ENCODE results near the gene CDC20B.

CDC20B gene

DNA sequence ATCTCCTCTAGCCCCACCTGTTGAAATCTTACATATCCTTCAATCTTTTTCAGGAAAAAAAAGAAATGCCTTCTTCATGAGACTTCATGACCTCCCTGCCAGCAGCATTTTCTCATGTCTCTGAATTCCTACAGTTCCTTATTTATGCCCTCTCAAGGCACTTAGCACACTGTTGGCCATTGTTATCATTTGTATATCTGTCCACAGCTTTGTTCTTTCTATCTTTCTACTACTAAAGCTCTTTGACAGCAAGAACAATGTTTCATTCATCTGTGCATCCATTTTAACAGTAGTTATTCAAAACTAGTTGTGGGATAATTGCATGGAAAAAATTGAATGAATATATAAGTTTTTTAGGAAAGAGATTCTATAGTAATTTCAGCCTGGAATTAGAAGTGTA lies 91.4 kb downstream of the CDC20B start:
- no peak for DNase-seq (ENCODE audit: low read depth)
- H3K4me3 ChIP-seq (ENCODE audit: low read depth, low read length): no peak overlapping the region
- TF ChIP-seq, protein P1, sequence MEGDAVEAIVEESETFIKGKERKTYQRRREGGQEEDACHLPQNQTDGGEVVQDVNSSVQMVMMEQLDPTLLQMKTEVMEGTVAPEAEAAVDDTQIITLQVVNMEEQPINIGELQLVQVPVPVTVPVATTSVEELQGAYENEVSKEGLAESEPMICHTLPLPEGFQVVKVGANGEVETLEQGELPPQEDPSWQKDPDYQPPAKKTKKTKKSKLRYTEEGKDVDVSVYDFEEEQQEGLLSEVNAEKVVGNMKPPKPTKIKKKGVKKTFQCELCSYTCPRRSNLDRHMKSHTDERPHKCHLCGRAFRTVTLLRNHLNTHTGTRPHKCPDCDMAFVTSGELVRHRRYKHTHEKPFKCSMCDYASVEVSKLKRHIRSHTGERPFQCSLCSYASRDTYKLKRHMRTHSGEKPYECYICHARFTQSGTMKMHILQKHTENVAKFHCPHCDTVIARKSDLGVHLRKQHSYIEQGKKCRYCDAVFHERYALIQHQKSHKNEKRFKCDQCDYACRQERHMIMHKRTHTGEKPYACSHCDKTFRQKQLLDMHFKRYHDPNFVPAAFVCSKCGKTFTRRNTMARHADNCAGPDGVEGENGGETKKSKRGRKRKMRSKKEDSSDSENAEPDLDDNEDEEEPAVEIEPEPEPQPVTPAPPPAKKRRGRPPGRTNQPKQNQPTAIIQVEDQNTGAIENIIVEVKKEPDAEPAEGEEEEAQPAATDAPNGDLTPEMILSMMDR (IDR thresholded peaks at IDR 0.05; ENCODE audit: low read depth, low read length, missing control alignments): no peak

DNA sequence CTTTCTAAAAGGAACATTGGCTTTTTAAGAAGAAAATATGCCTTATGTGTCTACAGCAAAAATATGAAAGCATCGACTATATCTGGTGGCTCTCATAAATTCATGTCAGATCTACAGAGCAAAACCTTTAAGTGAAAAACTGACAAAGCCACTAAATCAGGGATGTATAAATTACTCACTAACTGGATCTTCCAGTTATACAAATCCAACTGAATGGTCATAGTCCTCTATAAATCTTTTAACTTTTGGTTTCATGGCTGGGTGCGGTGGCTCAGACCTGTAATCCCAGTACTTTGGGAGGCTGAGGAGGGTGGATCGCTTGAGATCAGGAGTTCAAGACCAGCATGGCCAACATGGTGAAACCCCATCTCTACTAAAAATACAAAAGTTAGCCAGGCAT lies 99.8 kb downstream of the CDC20B start:
- H3K4me3 ChIP-seq (ENCODE audit: low read depth, low read length): no peak overlapping the region
- TF ChIP-seq, protein P1 (IDR thresholded peaks at IDR 0.05; ENCODE audit: low read depth, low read length, missing control alignments): no peak
- no peak for DNase-seq (ENCODE audit: low read depth)

DNA sequence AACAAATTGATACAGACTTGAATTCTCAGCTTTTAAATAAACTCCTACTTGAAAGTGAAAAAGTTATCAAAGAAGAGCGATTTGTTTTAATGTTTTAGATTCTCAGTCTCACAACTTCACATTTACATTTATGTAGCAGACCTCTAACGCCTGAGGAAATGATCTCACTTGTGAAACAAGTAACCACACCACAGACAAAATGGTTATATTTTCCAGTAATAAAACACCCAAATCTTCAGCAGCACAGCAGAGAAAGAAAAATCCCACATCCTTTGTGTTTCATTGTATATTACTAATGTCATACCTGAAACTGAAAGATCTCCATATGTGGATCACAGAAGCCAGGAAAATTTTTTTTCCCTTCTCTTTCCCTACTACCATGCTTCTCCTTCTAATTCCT lies 100.3 kb downstream of the CDC20B start:
- DNase-seq (ENCODE audit: low read depth): no peak

GRCh38 chr5:55071413-55071812 lies 101.6 kb downstream of the CDC20B start:
- TF ChIP-seq, protein P1 (IDR thresholded peaks at IDR 0.05; ENCODE audit: low read depth, low read length, missing control alignments): no peak
- no peak for DNase-seq (ENCODE audit: low read depth)
- H3K4me3 ChIP-seq (ENCODE audit: low read depth, low read length): no peak overlapping the region

More for the DNA sequence above, 100.3 kb downstream of the CDC20B start:
- H3K4me3 ChIP-seq (ENCODE audit: low read depth, low read length): no peak overlapping the region
- TF ChIP-seq, protein P1 (IDR thresholded peaks at IDR 0.05; ENCODE audit: low read depth, low read length, missing control alignments): no peak

- DNase-seq (ENCODE audit: low read depth): no peak
- no peak overlapping the region for H3K4me3 ChIP-seq (ENCODE audit: low read depth, low read length)
- TF ChIP-seq, protein P1 (IDR thresholded peaks at IDR 0.05; ENCODE audit: low read depth, low read length, missing control alignments): no peak
Measured at GRCh38 chr5:55070968-55071367, 102.0 kb downstream of the CDC20B start.

GRCh38 chr5:55066277-55066676 lies 106.7 kb downstream of the CDC20B start:
- no peak for DNase-seq (ENCODE audit: low read depth)
- TF ChIP-seq, protein P1 (IDR thresholded peaks at IDR 0.05; ENCODE audit: low read depth, low read length, missing control alignments): no peak
- no peak overlapping the region for H3K4me3 ChIP-seq (ENCODE audit: low read depth, low read length)

- no peak overlapping the region for H3K4me3 ChIP-seq (ENCODE audit: low read depth, low read length)
- no peak for DNase-seq (ENCODE audit: low read depth)
- TF ChIP-seq, protein P1 (IDR thresholded peaks at IDR 0.05; ENCODE audit: low read depth, low read length, missing control alignments): no peak
Measured at GRCh38 chr5:55064523-55064922, 108.5 kb downstream of the CDC20B start.

All from GM12864 (cell line).